NCI-H526 (cell line): ENCODE results near the gene NDUFS4.
"Not testable (repeated sequence)": the region's sequence is repeated elsewhere in the genome, so short reads cannot be mapped to it uniquely, and the experiment has no call there.

ENCODE experiments used
- DNase-seq, 2 experiments: peaks; one replicate each; lab custom pipeline; 2025; lab: John Stamatoyannopoulos, UW

NDUFS4 gene

GRCh38 chr5:53575101-53575500 is 14.7 kb downstream of the NDUFS4 start:
- DNase-seq = no peak

DNA sequence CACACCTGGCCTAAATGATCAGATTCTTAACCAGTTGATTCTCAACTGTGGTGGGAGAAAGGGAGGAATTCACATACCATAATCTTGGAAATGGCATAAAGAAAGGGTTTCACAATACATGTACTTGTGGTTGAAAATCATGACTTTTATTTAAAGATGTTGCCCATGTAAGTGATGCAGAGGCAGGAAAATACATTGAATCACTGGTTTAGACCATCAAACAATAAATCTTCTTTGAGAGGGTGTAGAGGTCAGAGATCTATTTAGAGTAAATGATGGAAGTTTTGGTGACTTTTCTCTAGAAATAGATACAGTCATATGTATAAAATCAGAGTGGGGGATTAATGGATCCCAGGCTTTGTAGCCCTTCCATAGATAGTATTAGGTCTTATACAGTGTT is 15.4 kb downstream of the NDUFS4 start:
- no peak for DNase-seq

- no peak for DNase-seq
Observed at GRCh38 chr5:53576674-53577073, 16.2 kb downstream of the NDUFS4 start.

GRCh38 chr5:53578854-53579253 is 18.4 kb downstream of the NDUFS4 start:
- DNase-seq = no peak

GRCh38 chr5:53580547-53580946 is 20.1 kb downstream of the NDUFS4 start:
- DNase-seq = no peak

- DNase-seq = no peak
Observed at GRCh38 chr5:53582225-53582624, 21.8 kb downstream of the NDUFS4 start.

DNA sequence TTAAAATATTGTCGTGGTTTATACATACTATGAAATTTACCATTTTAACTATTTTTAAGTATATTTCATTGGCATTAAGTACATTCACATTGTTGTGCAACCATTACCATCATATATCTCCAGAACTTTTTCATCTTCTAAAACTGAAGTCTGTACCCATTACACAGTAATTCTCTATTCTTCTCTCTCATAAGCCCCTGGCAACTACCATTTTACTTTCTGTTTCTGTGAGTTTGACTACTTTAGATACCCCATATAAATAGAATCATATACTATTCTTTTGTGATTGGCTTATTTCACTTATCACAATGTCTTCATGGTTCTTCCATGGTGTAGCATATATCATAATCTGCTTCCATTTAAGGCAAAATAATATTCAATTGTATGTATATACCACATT is 30.3 kb downstream of the NDUFS4 start:
- no peak for DNase-seq

DNA sequence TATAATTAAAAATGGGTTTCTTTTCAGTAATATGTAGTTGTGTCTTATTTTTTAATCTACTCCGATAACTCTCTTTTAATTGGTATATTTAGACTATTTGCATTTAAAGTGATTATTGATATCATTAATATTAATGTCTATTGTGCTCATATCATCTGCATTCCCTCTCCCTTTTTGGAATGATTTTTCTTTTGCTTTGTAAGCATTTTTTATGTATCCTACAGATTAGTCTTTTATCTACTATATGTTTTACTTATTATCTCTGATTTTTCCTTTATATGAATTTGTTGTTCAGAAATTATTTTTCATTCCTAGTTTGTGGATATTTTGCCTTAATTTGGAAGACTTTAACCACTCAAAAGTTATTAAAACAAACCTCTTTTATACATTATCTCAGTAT is 34.0 kb downstream of the NDUFS4 start:
- no peak for DNase-seq

DNA sequence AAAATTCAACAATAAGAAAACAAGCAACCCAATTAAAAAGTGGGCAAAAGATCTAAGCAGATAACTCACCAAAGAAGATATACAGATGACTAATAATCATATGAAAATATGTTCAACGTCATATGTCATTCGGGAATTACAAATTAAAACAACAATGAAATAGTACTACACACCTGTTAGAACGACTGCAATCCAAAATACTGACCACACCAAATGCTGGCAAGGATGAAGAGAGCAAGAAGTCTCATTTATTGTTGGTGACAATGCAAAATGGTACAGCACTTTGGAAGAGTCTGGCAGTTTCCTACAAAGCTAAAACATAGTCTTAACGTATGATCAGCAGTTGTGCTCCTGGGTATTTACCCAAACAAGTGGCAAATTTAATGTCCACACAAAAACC is 37.5 kb downstream of the NDUFS4 start:
- DNase-seq = no peak

DNA sequence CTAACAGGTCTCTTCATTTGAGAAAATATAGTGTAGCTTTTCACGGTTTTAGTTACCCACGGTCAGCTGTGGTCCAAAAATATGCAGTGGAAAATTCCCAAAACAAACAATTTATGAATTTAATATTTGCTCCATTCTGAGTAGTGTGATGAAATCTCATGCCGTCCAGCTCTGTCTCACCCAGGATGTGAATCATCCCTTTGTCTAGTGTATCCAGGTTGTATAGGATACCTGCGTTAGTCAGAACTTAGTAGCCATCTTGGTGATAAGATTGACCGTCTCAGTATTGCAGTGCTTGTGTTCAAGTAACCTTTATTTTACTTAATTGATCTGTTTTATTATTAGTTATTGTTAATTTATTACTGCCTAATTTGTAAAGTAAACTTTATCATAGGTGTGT is 41.1 kb downstream of the NDUFS4 start:
- no peak for DNase-seq

DNA sequence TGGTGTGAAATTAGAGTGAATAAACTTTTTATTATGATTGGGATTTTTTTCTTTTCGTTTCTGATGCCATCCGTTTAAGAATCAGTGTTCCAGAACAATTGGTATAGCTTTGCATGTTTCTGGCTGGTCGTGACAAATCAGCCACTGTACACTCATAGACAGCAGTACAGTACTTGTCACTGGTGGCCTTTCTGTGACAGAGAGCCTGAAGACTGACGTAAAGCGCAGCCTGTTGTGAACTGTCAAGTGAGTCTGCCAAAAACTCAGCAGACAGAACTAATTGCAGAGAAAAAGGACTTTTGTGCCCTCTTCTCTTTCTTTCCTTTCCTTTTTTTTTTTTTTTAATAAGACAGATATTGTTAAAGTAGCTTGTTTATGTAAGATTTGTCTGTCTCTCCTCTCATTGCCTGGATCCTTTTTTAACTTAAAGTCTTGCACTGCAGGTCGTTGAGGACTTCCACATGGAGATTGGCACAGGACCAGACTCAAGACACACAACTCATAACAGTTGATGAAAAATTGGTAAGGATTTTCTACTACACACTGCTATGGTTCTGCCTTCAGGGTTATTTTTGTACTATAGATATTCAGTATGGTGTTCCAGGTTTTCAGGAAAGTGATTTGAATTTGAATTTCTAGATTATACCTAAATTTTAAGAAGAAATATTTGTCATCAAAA is 42.7 kb downstream of the NDUFS4 start:
- DNase-seq = no peak

- no peak for DNase-seq
Observed at GRCh38 chr5:53604309-53604708, 43.9 kb downstream of the NDUFS4 start.

- DNase-seq = no peak
Observed at GRCh38 chr5:53607886-53608285, 47.4 kb downstream of the NDUFS4 start.

GRCh38 chr5:53608897-53609296 is 48.5 kb downstream of the NDUFS4 start:
- not testable (repeated sequence) for DNase-seq

DNA sequence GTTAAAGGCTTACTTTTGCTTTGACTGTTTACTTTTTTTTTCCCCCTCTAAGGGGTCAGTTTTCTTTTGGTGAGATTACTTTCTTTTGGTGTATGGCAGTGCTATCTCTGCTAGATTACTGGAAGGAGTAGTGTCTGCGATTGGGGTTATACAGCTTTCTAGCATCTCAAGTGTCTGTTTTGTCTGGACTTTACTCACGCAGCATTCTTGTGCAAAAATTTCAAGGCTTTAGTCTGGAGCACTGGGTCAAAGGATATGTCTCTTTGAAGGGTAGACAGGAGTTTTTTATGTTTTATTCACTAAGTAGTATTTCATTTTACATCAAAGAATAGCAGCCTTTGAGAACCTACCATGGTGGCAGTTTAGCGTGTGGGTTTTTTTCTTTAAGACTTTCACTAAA is 52.6 kb downstream of the NDUFS4 start:
- no peak for DNase-seq

GRCh38 chr5:53613536-53613935 is 53.1 kb downstream of the NDUFS4 start:
- no peak for DNase-seq

DNA sequence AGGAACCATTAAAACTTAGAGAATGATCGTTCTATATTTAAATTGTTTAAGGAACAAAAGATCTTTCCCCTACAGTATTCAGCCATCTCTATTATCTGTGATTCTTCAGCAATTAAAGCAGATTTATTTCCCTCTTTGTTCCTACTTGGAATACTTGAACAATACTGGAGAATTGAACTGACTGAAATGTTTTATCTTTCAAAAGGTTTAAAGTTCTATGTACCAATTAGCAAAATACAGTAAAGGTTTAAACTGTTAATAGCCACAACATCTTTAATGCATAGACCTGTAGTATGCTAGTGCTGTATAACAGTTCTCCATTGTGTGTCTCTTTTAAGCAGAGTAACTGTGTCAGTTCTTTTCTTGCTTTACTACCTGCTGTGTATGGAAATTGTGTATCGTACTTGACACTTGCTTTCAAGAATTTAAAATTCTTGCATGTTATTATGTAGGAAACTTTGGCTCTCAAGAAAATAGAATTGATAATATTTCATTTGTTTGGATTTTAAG is 54.0 kb downstream of the NDUFS4 start:
- no peak for DNase-seq

- DNase-seq = no peak
Observed at GRCh38 chr5:53616939-53617549, 56.6 kb downstream of the NDUFS4 start.

DNA sequence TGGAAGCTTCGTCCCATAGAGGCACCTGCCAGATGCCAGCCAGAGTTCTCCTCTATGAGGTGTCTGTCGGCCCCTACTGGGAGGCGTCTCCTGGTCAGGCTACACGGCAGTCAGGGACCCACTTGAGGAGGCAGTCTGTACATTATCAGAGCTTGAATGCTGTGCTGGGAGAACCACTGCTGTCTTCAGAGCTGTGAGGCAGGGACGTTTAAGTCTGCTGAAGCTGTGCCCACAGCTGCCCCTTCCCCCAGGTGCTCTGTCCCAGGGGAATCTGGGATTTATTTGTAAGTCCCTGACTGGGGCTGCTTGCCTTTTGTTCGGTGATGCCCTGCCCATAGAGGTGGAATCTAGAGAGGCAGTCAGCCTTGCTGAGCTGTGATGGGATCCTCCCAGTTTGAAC is 70.8 kb downstream of the NDUFS4 start:
- no peak for DNase-seq

DNA sequence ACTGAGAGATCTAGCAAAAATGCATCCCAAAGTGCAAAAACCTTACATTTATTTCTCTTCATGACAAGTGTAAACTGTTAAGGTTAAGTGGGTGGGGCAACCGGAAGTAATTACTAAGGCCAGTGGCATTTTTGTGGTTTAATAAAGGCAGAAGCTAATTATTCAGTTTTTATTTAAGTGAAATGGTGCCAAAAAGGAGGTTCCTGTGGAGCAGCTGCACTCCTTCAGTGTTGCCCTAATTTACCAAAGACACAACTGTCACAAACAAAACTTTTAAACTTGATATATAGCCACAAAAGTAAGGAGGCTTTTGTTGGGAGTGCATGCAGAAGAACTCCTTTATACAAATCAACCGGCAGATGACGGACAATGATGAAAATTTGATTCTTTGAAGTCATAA is 81.6 kb downstream of the NDUFS4 start:
- no peak for DNase-seq

DNA sequence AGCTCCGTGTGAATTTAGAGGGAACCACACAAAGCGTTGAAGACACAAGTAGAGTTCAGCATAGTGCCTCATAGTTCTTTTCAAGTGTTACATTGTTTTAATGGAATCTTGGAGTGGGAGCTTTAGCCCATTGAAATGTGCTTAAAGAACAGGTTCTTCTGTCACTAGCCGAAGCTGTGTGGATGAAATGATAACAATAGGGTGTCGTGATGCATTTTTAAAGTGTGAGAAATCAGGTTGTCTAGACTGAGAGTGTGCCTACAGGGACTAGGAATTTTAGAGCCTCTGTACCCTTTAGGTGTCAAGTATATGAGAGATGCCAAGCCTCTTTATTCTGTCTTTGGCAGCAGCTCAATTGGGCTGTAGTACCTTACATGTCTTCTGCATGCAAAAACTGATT is 83.0 kb downstream of the NDUFS4 start:
- DNase-seq = no peak

DNA sequence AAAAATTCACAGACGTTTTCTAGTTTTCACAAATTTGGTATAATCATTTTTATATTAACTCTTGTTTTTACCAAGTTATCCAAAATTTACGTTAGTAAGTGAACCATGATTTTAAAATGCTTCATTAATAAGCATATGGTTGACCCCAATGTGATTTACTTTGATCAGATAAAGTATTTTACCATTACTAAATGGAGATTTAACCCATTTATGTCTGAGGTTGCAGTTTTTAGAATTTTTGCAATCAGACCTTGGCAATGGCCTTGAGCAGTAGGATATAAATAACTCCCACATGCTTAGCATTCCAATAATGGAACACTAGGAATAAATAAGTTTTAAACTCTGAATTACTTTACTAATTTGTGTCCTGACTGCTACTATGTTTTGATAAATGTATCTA is 84.6 kb downstream of the NDUFS4 start:
- DNase-seq = no peak

GRCh38 chr5:53649352-53649751 is 88.9 kb downstream of the NDUFS4 start:
- DNase-seq = no peak

DNA sequence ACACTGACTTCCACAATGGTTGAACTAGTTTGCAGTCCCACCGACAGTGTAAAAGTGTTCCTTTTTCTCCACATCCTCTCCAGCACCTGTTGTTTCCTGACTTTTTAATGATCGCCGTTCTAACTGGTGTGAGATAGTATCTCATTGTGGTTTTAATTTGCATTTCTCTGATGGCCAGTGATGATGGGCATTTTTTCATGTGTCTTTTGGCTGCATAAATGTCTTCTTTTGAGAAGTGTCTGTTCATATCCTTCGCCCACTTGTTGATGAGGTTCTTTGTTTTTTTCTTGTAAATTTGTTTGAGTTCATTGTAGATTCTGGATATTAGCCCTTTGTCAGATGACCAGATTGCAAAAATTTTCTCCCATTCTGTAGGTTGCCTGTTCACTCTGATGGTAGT is 100.1 kb downstream of the NDUFS4 start:
- DNase-seq = not testable (repeated sequence)
